HepG2 (cell line): ENCODE data around the gene CTDSP1.
A peak's percentile ranks its signal among the peaks of the same experiment; 100 is the strongest.

ENCODE experiments used
- BHLHE40 ChIP-seq: IDR thresholded peaks from 2 replicates; pipeline ENCODE4 v1.6.1; 2011; ENCODE audit warnings: low read length, improper control_type of control experiment
- CEBPB ChIP-seq: IDR thresholded peaks from 2 replicates; pipeline ENCODE4 v1.6.1; 2011; ENCODE audit warnings: low read depth, low read length, improper control_type of control experiment, borderline replicate concordance
- DRAP1 ChIP-seq: IDR thresholded peaks from 2 replicates; pipeline ENCODE4 v1.6.1; 2016; ENCODE audit warnings: missing genetic modification reagents, missing compliant biosample characterization
- EHMT2 ChIP-seq: fragments of 200-600 bp; sonication (generic); IDR thresholded peaks from 2 replicates; pipeline ENCODE4 v1.7.0; 2017; ENCODE audit warnings: antibody characterized with exemption, low read depth, low read length, borderline replicate concordance
- HDAC6 ChIP-seq: fragments of 200-600 bp; sonication (generic); IDR thresholded peaks from 2 replicates; pipeline ENCODE4 v1.7.0; 2017; ENCODE audit warnings: mild to moderate bottlenecking, antibody characterized with exemption, low read length, low read depth
- HHEX ChIP-seq: IDR thresholded peaks from 2 replicates; pipeline ENCODE4 v1.6.1; 2016; ENCODE audit warnings: control low read depth
- NR2C2 ChIP-seq: sonication (generic); formaldehyde crosslinking; IDR thresholded peaks from 2 replicates; pipeline ENCODE4 v1.4.0; 2020; ENCODE audit warnings: missing genetic modification reagents, mild to moderate bottlenecking, moderate library complexity, borderline replicate concordance
- YY1 ChIP-seq: IDR thresholded peaks from 2 replicates; pipeline ENCODE4 v1.6.1; 2011; ENCODE audit warnings: low read length, low read depth, moderate library complexity, mild to moderate bottlenecking; ENCODE audit not compliant: insufficient read depth, insufficient replicate concordance
- ZNF230 ChIP-seq: sonication (generic); formaldehyde crosslinking; IDR thresholded peaks from 2 replicates; pipeline ENCODE4 v1.4.0; 2020; ENCODE audit warnings: mild to moderate bottlenecking, missing genetic modification reagents

GRCh38 chr2:218398437-218399390 lies 954 bp upstream of the CTDSP1 start:
- TF ChIP-seq DRAP1 (CRISPR knock-in tag) (no peak), CEBPB (no peak), EHMT2 (no peak), BHLHE40 (no peak), HDAC6 (no peak), YY1 (peak; percentile 55), ZNF230 (CRISPR knock-in tag) (peak; percentile 21; the same call in 1 of the 2 replicates), HHEX (CRISPR knock-in tag) (no peak), NR2C2 (no peak; the same call in 1 of the 2 replicates)
